SK-N-SH (cell line): ENCODE data around the gene HNRNPF. TPM values are rescaled to one million over a fixed set of nuclear protein-coding genes. Genes with fewer than 3 reads are reported as not detected.
"Not testable (repeated sequence)": the region's sequence is repeated elsewhere in the genome, so short reads cannot be mapped to it uniquely, and the experiment has no call there.

Source experiments
- CTCF ChIA-PET: fragments of 300-600, 350-600 bp; formaldehyde crosslinking; extraction: SDS; loops from one replicate; lab custom pipeline; 2021; lab: Yijun Ruan, JAX
- POLR2A ChIA-PET: fragments of 350-600 bp; sonication (Branson Sonifier 250); formaldehyde crosslinking; extraction: SDS; loops from one replicate; lab custom pipeline; 2020; ENCODE audit warnings: antibody characterized with exemption, inconsistent platforms; lab: Yijun Ruan, JAX
- DNase-seq: peaks from one replicate; pipeline ENCODE4 v3.0.0; 2012
- H2AFZ ChIP-seq: fragments of 200-600 bp; sonication (generic); 2 replicates; pipeline ENCODE4 v1.8.1; 2016; ENCODE audit warnings: antibody characterized with exemption, mild to moderate bottlenecking, low read depth
- H3F3A ChIP-seq: fragments of 200-600 bp; sonication (generic); replicated peaks from 2 replicates; pipeline ENCODE3; 2016; ENCODE audit warnings: antibody characterized with exemption, mild to moderate bottlenecking; ENCODE audit not compliant: insufficient read depth
- H3K27ac ChIP-seq, 2 experiments: fragments of 200-500 bp in 1 of 2; fragments of 200-600 bp in 1 of 2; sonication (Bioruptor generic) in 1 of 2; sonication (generic), shearing (Covaris generic) in 1 of 2; 2 replicates each; pipeline versions ENCODE4 v1.5.1 to v1.6.1; 2014 to 2016; ENCODE audit warnings: low read depth in 2 of 2, inconsistent platforms in 1 of 2, low read length in 1 of 2, mild to moderate bottlenecking in 1 of 2, mixed read lengths in 1 of 2
- H3K27me3 ChIP-seq: fragments of 200-600 bp; sonication (generic), shearing (Covaris generic); 2 replicates; pipeline ENCODE4 v1.6.1; 2016; ENCODE audit warnings: mixed run types; ENCODE audit not compliant: insufficient read depth
- H3K36me3 ChIP-seq, 2 experiments: fragments of 200-500 bp in 1 of 2; fragments of 200-600 bp in 1 of 2; sonication (Bioruptor generic) in 1 of 2; sonication (generic) in 1 of 2; replicated peaks in 1 of 2; 2 replicates each; pipeline versions ENCODE3 to v1.5.1; 2014 to 2016; ENCODE audit warnings: low read length in 1 of 2, mild to moderate bottlenecking in 1 of 2; ENCODE audit not compliant: insufficient read depth in 2 of 2, control insufficient read depth in 1 of 2
- H3K4me1 ChIP-seq, 2 experiments: fragments of 200-500 bp in 1 of 2; fragments of 200-600 bp in 1 of 2; sonication (Bioruptor generic) in 1 of 2; sonication (generic), shearing (Covaris generic) in 1 of 2; 2 replicates each; pipeline versions ENCODE4 v1.5.1 to v1.6.1; 2014 to 2016; ENCODE audit warnings: low read depth in 1 of 2, low read length in 1 of 2, mixed run types in 1 of 2; ENCODE audit not compliant: insufficient read depth in 2 of 2, control insufficient read depth in 1 of 2
- H3K4me2 ChIP-seq: fragments of 200-600 bp; sonication (generic), shearing (Covaris generic); 2 replicates; pipeline ENCODE4 v1.6.1; 2017; ENCODE audit warnings: mixed run types
- H3K4me3 ChIP-seq, 2 experiments: fragments of 200-500 bp in 1 of 2; fragments of 200-600 bp in 1 of 2; sonication (Bioruptor generic) in 1 of 2; sonication (generic), shearing (Covaris generic) in 1 of 2; 2 replicates each; pipeline versions ENCODE4 v1.5.1 to v1.8.1; 2014 to 2016; ENCODE audit warnings: low read depth in 2 of 2, inconsistent platforms in 1 of 2, low read length in 1 of 2, mild to moderate bottlenecking in 1 of 2, mixed read lengths in 1 of 2, moderate library complexity in 1 of 2
- H3K79me2 ChIP-seq: fragments of 200-600 bp; sonication (generic); 2 replicates; pipeline ENCODE4 v1.8.1; 2017; ENCODE audit warnings: mild to moderate bottlenecking; ENCODE audit not compliant: insufficient read depth
- H3K9ac ChIP-seq: fragments of 200-600 bp; sonication (generic); 2 replicates; pipeline ENCODE4 v1.6.1; 2017; ENCODE audit warnings: mixed run types
- H3K9me2 ChIP-seq: fragments of 200-600 bp; sonication (generic); 2 replicates; pipeline ENCODE4 v1.6.1; 2017; ENCODE audit warnings: mixed run types
- H3K9me3 ChIP-seq: fragments of 200-600 bp; sonication (generic); 2 replicates; pipeline ENCODE4 v1.6.1; 2017; ENCODE audit warnings: mixed run types, mild to moderate bottlenecking, moderate library complexity
- H4K20me1 ChIP-seq: fragments of 200-600 bp; sonication (generic); 2 replicates; pipeline ENCODE4 v1.6.1; 2017; ENCODE audit warnings: mild to moderate bottlenecking, mixed run types; ENCODE audit not compliant: insufficient read depth
- FOXJ3 ChIP-seq: sonication (generic); formaldehyde crosslinking; IDR thresholded peaks from 2 replicates; pipeline ENCODE4 v1.5.1; 2020; ENCODE audit warnings: mild to moderate bottlenecking, missing genetic modification reagents
- JUND ChIP-seq: IDR thresholded peaks from 2 replicates; pipeline ENCODE4 v1.4.0; 2012
- REST ChIP-seq: IDR thresholded peaks from 2 replicates; pipeline ENCODE4 v1.6.1; 2012; ENCODE audit warnings: mild to moderate bottlenecking, low read depth, low read length, moderate library complexity
- RFX5 ChIP-seq: IDR thresholded peaks from 2 replicates; pipeline ENCODE4 v1.6.1; 2012; ENCODE audit warnings: mild to moderate bottlenecking, improper control_type of control experiment, low read length
- TAF1 ChIP-seq: IDR thresholded peaks from 2 replicates; pipeline ENCODE4 v1.6.1; 2012; ENCODE audit warnings: low read depth, mild to moderate bottlenecking, low read length, moderate library complexity, borderline replicate concordance
- TEAD4 ChIP-seq: IDR thresholded peaks from 2 replicates; pipeline ENCODE4 v1.4.0; 2012; ENCODE audit warnings: mild to moderate bottlenecking, borderline replicate concordance; ENCODE audit not compliant: insufficient read depth
- WGBS: methylation state at CpG from one replicate; pipeline ENCODE4 v1.1.6; 2017; ENCODE audit warnings: low lambda C conversion rate; 5-methylcytosine and 5-hydroxymethylcytosine counted together
- polyA plus RNA-seq, 3 experiments: library from polyadenylated mRNA; depleted of rRNA; stranded (reverse); fragments of >200 nt; gene quantifications; 2 replicates each; pipeline ENCODE4 v1.2.3, GENCODE V29; 2012
- TF ChIP-seq, protein P1 (sequence below): IDR thresholded peaks from 2 replicates; pipeline ENCODE4 v1.4.0; 2012; ENCODE audit warnings: low read depth

The HNRNPF gene
- polyA plus RNA-seq, 1 of the 3 experiments (the other 2 are of a cell fraction): 195 TPM

DNA sequence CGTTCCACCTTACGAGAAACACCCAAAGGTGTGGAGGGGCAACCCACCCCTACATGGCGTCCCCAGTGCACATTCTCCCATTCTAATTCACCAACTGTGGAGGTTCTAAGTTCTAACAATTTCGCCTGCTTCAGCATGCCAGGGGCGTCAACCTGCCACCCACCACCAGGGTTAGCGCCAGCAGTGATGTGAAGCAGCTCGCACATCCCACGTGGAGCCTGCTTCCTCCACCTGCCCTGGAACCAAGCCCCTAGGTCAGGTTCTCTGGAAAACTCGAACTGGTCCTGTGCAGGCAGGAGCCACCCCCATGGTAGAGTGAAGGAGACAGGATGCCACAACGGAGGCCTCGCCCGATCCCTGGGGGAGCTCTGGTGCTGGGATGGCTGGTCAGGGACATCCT is 70.9 kb downstream of the HNRNPF start:
- POLR2A ChIA-PET: no interaction called here
- CTCF ChIA-PET: interaction anchor here (0.8 to 1.8 kb wide), 5 partner anchors 10 to 45 kb away, joined by 3 to 13 read pairs (median 3); no protein-coding TSS in a partner anchor

DNA sequence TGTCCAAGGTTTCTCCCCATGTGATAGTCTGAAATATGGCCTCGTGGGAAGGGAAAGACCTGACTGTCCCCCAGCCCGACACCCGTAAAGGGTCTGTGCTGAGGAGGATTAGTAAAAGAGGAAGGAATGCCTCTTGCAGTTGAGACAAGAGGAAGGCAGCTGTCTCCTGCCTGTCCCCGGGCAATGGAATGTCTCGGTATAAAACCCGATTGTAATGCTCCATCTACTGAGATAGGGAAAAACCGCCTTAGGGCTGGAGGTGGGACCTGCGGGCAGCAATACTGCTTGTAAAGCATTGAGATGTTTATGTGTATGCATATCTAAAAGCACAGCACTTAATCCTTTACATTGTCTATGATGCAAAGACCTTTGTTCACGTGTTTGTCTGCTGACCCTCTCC is 71.5 kb downstream of the HNRNPF start:
- H3K27ac ChIP-seq, H3K79me2 ChIP-seq, DNase-seq, H3K4me1 ChIP-seq, H3K9ac ChIP-seq, H3F3A ChIP-seq, H3K36me3 ChIP-seq, H3K9me2 ChIP-seq, H3K9me3 ChIP-seq, H2AFZ ChIP-seq, H3K4me3 ChIP-seq, H3K4me2 ChIP-seq, POLR2A ChIA-PET, H4K20me1 ChIP-seq, H3K27me3 ChIP-seq: not testable (repeated sequence)
- CTCF ChIA-PET: interaction anchor here (1.8 kb wide), 1 partner anchor 11 kb away, joined by 13 read pairs; no protein-coding TSS in a partner anchor
- WGBS: 60% methylated on average over 6 of the region's 9 CpGs

More for the DNA sequence above, 70.9 kb downstream of the HNRNPF start:
- Histone ChIP-seq H3K9me2 (no peaks in the 10 kb centered on the region), H3K4me2 (no peak overlapping the region), H3K4me1 (no peaks in the 10 kb centered on the region), H3K9me3 (no peaks in the 10 kb centered on the region), H3K4me3 (no peak overlapping the region), H2AFZ (no peak overlapping the region), H4K20me1 (no peaks in the 10 kb centered on the region), H3K79me2 (no peaks in the 10 kb centered on the region), H3K27ac (no peak overlapping the region), H3K9ac (no peak overlapping the region), H3K36me3 (no peaks in the 10 kb centered on the region)
- peak; percentile 19 for DNase-seq
- 59% methylated on average over 8 of the region's 12 CpGs for WGBS
- no peak for TF ChIP-seq JUND
- TF ChIP-seq TEAD4: no peak
- no peak for TF ChIP-seq RFX5
- no peak for TF ChIP-seq REST
- TF ChIP-seq, protein P1, sequence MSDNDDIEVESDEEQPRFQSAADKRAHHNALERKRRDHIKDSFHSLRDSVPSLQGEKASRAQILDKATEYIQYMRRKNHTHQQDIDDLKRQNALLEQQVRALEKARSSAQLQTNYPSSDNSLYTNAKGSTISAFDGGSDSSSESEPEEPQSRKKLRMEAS: no peak
- TF ChIP-seq FOXJ3 (CRISPR knock-in tag): no peak
- no peak for TF ChIP-seq TAF1
- TF ChIP-seq, all 33 proteins: peak for 0
- no peaks in the 10 kb centered on the region for H3K27me3 ChIP-seq
- no peaks in the 10 kb centered on the region for H3F3A ChIP-seq
